ENCODE measurements around the gene MAP1LC3A. TPM values are rescaled to one million over a fixed set of nuclear protein-coding genes. Genes with fewer than 3 reads are reported as not detected.

Gene MAP1LC3A
- total and polyA plus RNA-seq, 2 donors (not counting 3 experiments of a cell fraction or from before 2014, with no cell fraction given), result 32.1 to 39.8 TPM

DNA sequence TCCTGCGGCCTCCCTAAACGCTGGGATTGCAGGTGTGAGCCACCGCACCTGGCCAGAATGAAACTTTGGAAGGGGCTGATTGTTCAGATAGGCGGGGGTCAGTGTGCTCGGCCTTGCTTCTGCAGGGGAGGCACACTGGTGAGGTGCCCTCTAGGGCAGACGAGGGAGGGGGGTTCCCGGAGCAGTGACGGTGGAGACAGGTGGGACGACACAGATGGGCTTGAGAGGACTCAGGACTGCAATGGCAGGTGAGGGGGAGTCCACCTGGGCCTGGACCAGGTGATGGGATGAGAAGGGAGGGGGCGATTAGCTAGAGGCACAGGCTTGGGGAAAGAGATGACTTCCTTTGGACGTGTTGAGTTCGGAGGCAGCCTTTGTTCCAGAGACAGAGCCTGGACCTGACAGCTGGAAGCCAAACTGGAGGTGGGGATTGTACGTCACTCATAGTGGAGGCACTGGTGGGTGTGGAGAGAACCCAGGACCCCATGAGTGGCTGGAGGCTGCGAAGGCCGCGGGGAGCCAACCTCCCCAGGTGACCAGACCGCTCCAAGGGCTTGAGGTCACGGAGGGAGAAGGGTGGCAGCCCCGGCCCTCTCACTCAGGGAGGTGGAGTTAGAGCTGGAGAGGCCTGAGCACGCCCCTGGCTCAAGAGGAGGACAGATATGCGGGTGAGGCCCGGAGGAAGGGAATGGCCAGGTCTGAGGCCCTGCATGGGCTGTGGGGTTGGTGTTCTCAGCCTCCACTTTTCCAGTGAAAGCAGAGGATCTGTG is 10.5 kb upstream of the MAP1LC3A start:
- H3K4me1 ChIP-seq (ENCODE audit: control insufficient read depth, extremely low read depth, insufficient read depth, low read length), result no peaks in the 10 kb centered on the region
- BruUV-seq (replicated peaks), result no TSS peak
- intact Hi-C loops (cut with micrococcal nuclease), result no loop called here
- H4K20me1 ChIP-seq (replicated peaks; ENCODE audit: control insufficient read depth, extremely low read depth, insufficient read depth, low read length), result no peaks in the 10 kb centered on the region
- H3K9ac ChIP-seq (replicated peaks; ENCODE audit: extremely low read depth, insufficient read depth, low read length), result no peak overlapping the region
- H3K27ac ChIP-seq (ENCODE audit: insufficient read depth, low read depth, low read length), result no peak overlapping the region
- FAIRE-seq, result no peak
- no peaks in the 10 kb centered on the region for H3K27me3 ChIP-seq (ENCODE audit: control insufficient read depth in 2 of 2, insufficient read depth in 2 of 2, low read length in 2 of 2)
- ChIA-PET POLR2A (no interaction called here), CTCF (interaction anchor here (1.0 to 1.6 kb wide), 2 partner anchors 10 to 14 kb away, joined by 4 to 7 read pairs; no protein-coding TSS in a partner anchor)
- no peak overlapping the region for H2AFZ ChIP-seq (ENCODE audit: low read depth, low read length)
- no peaks in the 10 kb centered on the region for H3K36me3 ChIP-seq (ENCODE audit: control insufficient read depth in 2 of 2, extremely low read depth in 1 of 2, insufficient read depth in 2 of 2, low read length in 2 of 2)
- no peak overlapping the region for H3K4me3 ChIP-seq (replicated peaks in 1 of 3; ENCODE audit: insufficient read depth in 1 of 3, low read depth in 1 of 3, low read length in 3 of 3)
- H3K79me2 ChIP-seq (ENCODE audit: control insufficient read depth, insufficient read depth, low read length), result no peaks in the 10 kb centered on the region
- dilution Hi-C loops (cut with MboI; ENCODE audit: extremely low pct_ligation_motif_present, low sequenced_read_pairs), result no loop called here
- TF ChIP-seq GATA2 (IDR thresholded peaks at IDR 0.05; ENCODE audit: insufficient read depth, insufficient read length, low read depth, low read length) (no peak), FOS (IDR thresholded peaks at IDR 0.05; ENCODE audit: borderline replicate concordance, insufficient read depth, low read length) (no peak), CTCF (IDR thresholded peaks at IDR 0.05; ENCODE audit: extremely low read depth in 1 of 2, insufficient read depth in 1 of 2, low read depth in 1 of 2, low read length in 2 of 2) (no peak), MAX (IDR thresholded peaks at IDR 0.05; ENCODE audit: insufficient read depth, insufficient read length) (no peak), POLR2A (IDR thresholded peaks at IDR 0.05; ENCODE audit: low read depth, low read length) (no peak), MYC (IDR thresholded peaks at IDR 0.05; ENCODE audit: low read depth, low read length) (no peak), POLR2AphosphoS5 (IDR thresholded peaks at IDR 0.05; ENCODE audit: insufficient read depth, low read depth, low read length) (no peak), EZH2 (IDR thresholded peaks at IDR 0.05; ENCODE audit: borderline replicate concordance, low read depth, low read length, severe bottlenecking) (no peak), JUN (IDR thresholded peaks at IDR 0.05; ENCODE audit: borderline replicate concordance, insufficient read depth, insufficient read length, low read depth) (no peak)
- DNase-seq (ENCODE audit: low read depth, low spot score), result no peak
- no peaks in the 10 kb centered on the region for H3K9me3 ChIP-seq (replicated peaks; ENCODE audit: control insufficient read depth, insufficient read depth, low read length)
- H3K4me2 ChIP-seq (ENCODE audit: insufficient read depth, low read length), result no peak overlapping the region
- H3K9me1 ChIP-seq (replicated peaks; ENCODE audit: control insufficient read depth, extremely low read depth, insufficient read depth, low read length), result no peaks in the 10 kb centered on the region

All from endothelial cell of umbilical vein (primary cell).